OCI-LY1 (cell line): ENCODE data around the gene PCGF3.

Source experiments
- CTCF ChIP-seq: fragments of 200-600 bp; sonication (generic), shearing (Covaris generic); IDR thresholded peaks from 2 replicates; pipeline ENCODE4 v1.5.1; 2017; ENCODE audit warnings: mild to moderate bottlenecking, antibody characterized with exemption, low read length, moderate library complexity, mixed read lengths
- EZH2 ChIP-seq: fragments of 200-600 bp; sonication (generic), shearing (Covaris generic); IDR thresholded peaks from 2 replicates; pipeline ENCODE4 v1.8.0; 2017; ENCODE audit warnings: borderline replicate concordance, mixed run types, mild to moderate bottlenecking, antibody characterized with exemption, low read length, moderate library complexity, mixed read lengths

DNA sequence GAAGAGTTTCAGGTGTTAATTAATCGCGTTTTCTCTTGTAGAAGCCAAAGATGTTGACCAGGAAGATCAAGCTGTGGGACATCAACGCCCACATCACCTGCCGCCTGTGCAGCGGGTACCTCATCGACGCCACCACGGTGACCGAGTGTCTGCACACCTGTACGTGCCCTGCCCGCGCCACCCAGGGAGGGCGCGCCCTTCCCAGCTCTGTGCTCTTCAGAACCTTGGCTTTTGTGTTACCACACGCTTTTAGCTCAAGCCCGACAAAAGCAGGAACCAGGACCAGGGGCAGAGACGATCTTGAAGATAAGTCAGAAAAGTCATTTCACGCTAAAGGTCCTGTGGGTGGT is 28.0 kb downstream of the PCGF3 start:
- TF ChIP-seq EZH2 (no peak), CTCF (no peak)
